ENCODE results near the gene FTL. TPM values are rescaled to one million over a fixed set of nuclear protein-coding genes. Genes with fewer than 3 reads are reported as not detected.

FTL gene
- total RNA-seq, 1 experiment from 2014 or later: 1,245 TPM

GRCh38 chr19:48933382-48933932, 31.7 kb upstream of the FTL start, which contains the start of gene DHDH:
TSS of gene DHDH (plus strand) at chr19:48933699. CDS start at chr19:48933722, 23 bp downstream.
- no peaks in the 10 kb centered on the region for H3K4me1 ChIP-seq (ENCODE audit: insufficient read depth, low read length)
- H3K27ac Mint-ChIP-seq: peak within 1 kb of the TSS; percentile 70 to 94 (median 79); a peak in 4 of 7 replicates
- peak within 1 kb of the TSS; percentile 21 for H3K9ac ChIP-seq (ENCODE audit: extremely low read depth, insufficient read length, low read length)

More at GRCh38 chr19:48933382-48933932, 31.7 kb upstream of the FTL start, which contains the start of gene DHDH:
- H4K20me1 ChIP-seq (ENCODE audit: control insufficient read depth, insufficient read depth, insufficient read length): no peaks in the 10 kb centered on the region
- H2BK20ac ChIP-seq (ENCODE audit: low read depth, low read length, poor library complexity, severe bottlenecking): no peak within 1 kb of the TSS
- no peak within 1 kb of the TSS for H3T11ph ChIP-seq (ENCODE audit: low read length)
- Mint-ChIP-seq H3K4me1 (peaks cover 12 to 20% of the 10 kb centered on the region in 2 experiments), H3K27me3 (ENCODE audit: low read depth) (peaks cover 41% of the 10 kb centered on the region), H3K36me3 (ENCODE audit: insufficient read depth in 1 of 3, low read depth in 3 of 3) (peaks cover 0 to 4% (median 0%) of the 10 kb centered on the region in 3 experiments; a peak in 1 of 7 replicates), H3K4me3 (peak within 1 kb of the TSS; percentile 68 to 90), H3K9me3 (no peaks in the 10 kb centered on the region; a peak in 1 of 5 replicates)
- no peak within 1 kb of the TSS for H2BK120ac ChIP-seq (ENCODE audit: low read depth, low read length, poor library complexity, severe bottlenecking)
- H3K27ac ChIP-seq (ENCODE audit: insufficient read length, low read depth, low read length): no peak within 1 kb of the TSS
- H2BK5ac ChIP-seq (ENCODE audit: insufficient read length, low read length): no peak within 1 kb of the TSS
- H3K79me1 ChIP-seq (ENCODE audit: insufficient read depth, low read depth, low read length, poor library complexity, severe bottlenecking): no peaks in the 10 kb centered on the region
- H3K27me3 ChIP-seq (ENCODE audit: insufficient read depth, low read length): no peaks in the 10 kb centered on the region
- H3K56ac ChIP-seq (ENCODE audit: insufficient read length, low read depth, low read length): no peak within 1 kb of the TSS
- DNase-seq: peak; percentile 97
- no peak for TF ChIP-seq CTCF (conservative IDR thresholded peaks at IDR 0.05)
- H2BK12ac ChIP-seq (ENCODE audit: insufficient read length, low read depth, low read length): no peak within 1 kb of the TSS
- no peak within 1 kb of the TSS for H3K18ac ChIP-seq (ENCODE audit: insufficient read length, low read depth, low read length)
- H2AK5ac ChIP-seq (ENCODE audit: insufficient read length, low read length): no peak within 1 kb of the TSS
- H3K79me2 ChIP-seq (ENCODE audit: insufficient read depth, low read length): no peaks in the 10 kb centered on the region
- H3K9me3 ChIP-seq (ENCODE audit: control insufficient read depth, low read depth, low read length): no peaks in the 10 kb centered on the region
- H3K4ac ChIP-seq (ENCODE audit: low read depth, low read length): no peak within 1 kb of the TSS
- no peak within 1 kb of the TSS for H3K14ac ChIP-seq (ENCODE audit: insufficient read depth, low read length)
- no peak within 1 kb of the TSS for H2AFZ ChIP-seq (ENCODE audit: low read length)
- peak within 1 kb of the TSS; percentile 54 for H3K4me2 ChIP-seq (ENCODE audit: insufficient read depth, insufficient read length, low read length)
- no CpG with 5 or more reads among the region's 43 CpGs for WGBS (ENCODE audit: extremely low coverage, insufficient read length, low lambda C conversion rate)
- H4K91ac ChIP-seq (ENCODE audit: insufficient read length, low read depth, low read length): no peak within 1 kb of the TSS
- H2BK15ac ChIP-seq (ENCODE audit: low read depth, low read length): no peak within 1 kb of the TSS
- no peak within 1 kb of the TSS for H4K8ac ChIP-seq (replicated peaks; ENCODE audit: insufficient read length, low read depth, low read length)
- no peak within 1 kb of the TSS for H3K23ac ChIP-seq (ENCODE audit: insufficient read length, low read depth, low read length)
- H3K23me2 ChIP-seq (ENCODE audit: insufficient read length, low read depth, low read length, poor library complexity, severe bottlenecking): peaks cover 4% of the 10 kb centered on the region
- no peak within 1 kb of the TSS for H4K5ac ChIP-seq (ENCODE audit: insufficient read length, low read depth, low read length)

Measured in H9 (cell line).